Measurements from ENCODE around the gene PLEK2.
"Not testable (repeated sequence)": the region's sequence is repeated elsewhere in the genome, so short reads cannot be mapped to it uniquely, and the experiment has no call there.

The PLEK2 gene

GRCh38 chr14:67416085-67416484, 4.1 kb upstream of the PLEK2 start:
- H3K4me3 ChIP-seq (ENCODE audit: low read length): no peak overlapping the region
- no peak for TF ChIP-seq CTCF (IDR thresholded peaks at IDR 0.05; ENCODE audit: insufficient read depth, low read depth, low read length, missing control alignments)
- DNase-seq (ENCODE audit: low read depth): no peak

- DNase-seq (ENCODE audit: low read depth); H3K4me3 ChIP-seq (ENCODE audit: low read length): not testable (repeated sequence)
These were observed 3.6 kb upstream of the PLEK2 start for GRCh38 chr14:67415610-67416009.

- no peak for TF ChIP-seq CTCF (IDR thresholded peaks at IDR 0.05; ENCODE audit: insufficient read depth, low read depth, low read length, missing control alignments)
- H3K4me3 ChIP-seq (ENCODE audit: low read length): no peak overlapping the region
- DNase-seq (ENCODE audit: low read depth): peak; percentile 94
These were observed 2.1 kb upstream of the PLEK2 start for GRCh38 chr14:67413806-67414769.

- TF ChIP-seq CTCF (IDR thresholded peaks at IDR 0.05; ENCODE audit: insufficient read depth, low read depth, low read length, missing control alignments): no peak
- peak; percentile 27 for DNase-seq (ENCODE audit: low read depth)
- H3K4me3 ChIP-seq (ENCODE audit: low read length): peak overlapping the region; percentile 64
These were observed 595 bp downstream of the PLEK2 start for GRCh38 chr14:67411370-67411769.

GRCh38 chr14:67410313-67410712, 1.7 kb downstream of the PLEK2 start:
- H3K4me3 ChIP-seq (ENCODE audit: low read length): no peak overlapping the region
- TF ChIP-seq CTCF (IDR thresholded peaks at IDR 0.05; ENCODE audit: insufficient read depth, low read depth, low read length, missing control alignments): no peak
- DNase-seq (ENCODE audit: low read depth): peak; percentile 62

GRCh38 chr14:67409461-67409860, 2.5 kb downstream of the PLEK2 start:
- peak; percentile 66 for DNase-seq (ENCODE audit: low read depth)
- TF ChIP-seq CTCF (IDR thresholded peaks at IDR 0.05; ENCODE audit: insufficient read depth, low read depth, low read length, missing control alignments): no peak
- H3K4me3 ChIP-seq (ENCODE audit: low read length): no peak overlapping the region

GRCh38 chr14:67408122-67408801, 3.7 kb downstream of the PLEK2 start:
- H3K4me3 ChIP-seq (ENCODE audit: low read length); DNase-seq (ENCODE audit: low read depth): not testable (repeated sequence)
